GM23338 (cell line): ENCODE measurements around the gene OMA1. TPM values are rescaled to one million over a fixed set of nuclear protein-coding genes. Genes with fewer than 3 reads are reported as not detected.

Source experiments
- ATAC-seq: fragments of 200-7000 bp; cut with Tn5 transposase; 3 replicates; pipeline ENCODE4 v1.9.1; 2020
- DNase-seq: peaks from one replicate; pipeline ENCODE4 v3.0.0-alpha.2; 2015; ENCODE audit warnings: low spot score
- H2AFZ ChIP-seq: fragments of 200-600 bp; sonication (generic); 2 replicates; pipeline ENCODE4 v1.8.0; 2016; ENCODE audit warnings: antibody characterized with exemption, mild to moderate bottlenecking, moderate library complexity
- H3F3A ChIP-seq: fragments of 200-600 bp; sonication (generic); replicated peaks from 2 replicates; pipeline ENCODE4 v1.8.0; 2017; ENCODE audit warnings: antibody characterized with exemption, mixed run types, low read depth
- H3K27ac ChIP-seq: fragments of 200-600 bp; sonication (generic); 2 replicates; pipeline ENCODE4 v1.6.1; 2016; ENCODE audit warnings: low read depth
- H3K27me3 ChIP-seq: fragments of 200-600 bp; sonication (generic); 2 replicates; pipeline ENCODE4 v1.8.0; 2016; ENCODE audit warnings: mild to moderate bottlenecking, mixed run types, moderate library complexity; ENCODE audit not compliant: insufficient read depth
- H3K36me3 ChIP-seq: fragments of 200-600 bp; sonication (generic); 2 replicates; pipeline ENCODE4 v1.8.0; 2016; ENCODE audit warnings: mild to moderate bottlenecking; ENCODE audit not compliant: insufficient read depth
- H3K4me1 ChIP-seq: fragments of 200-600 bp; sonication (generic); 2 replicates; pipeline ENCODE4 v1.8.0; 2016; ENCODE audit warnings: mild to moderate bottlenecking, moderate library complexity; ENCODE audit not compliant: insufficient read depth
- H3K4me2 ChIP-seq: fragments of 200-600 bp; sonication (generic); 2 replicates; pipeline ENCODE4 v1.7.1; 2017; ENCODE audit warnings: mixed run types
- H3K4me3 ChIP-seq: fragments of 200-600 bp; sonication (generic); 2 replicates; pipeline ENCODE4 v1.6.1; 2016; ENCODE audit warnings: mixed run types
- H3K79me2 ChIP-seq: fragments of 200-600 bp; sonication (generic); replicated peaks from 2 replicates; pipeline ENCODE4 v1.8.0; 2017; ENCODE audit warnings: mild to moderate bottlenecking; ENCODE audit not compliant: insufficient read depth
- H3K9me2 ChIP-seq: fragments of 200-600 bp; sonication (generic); 2 replicates; pipeline ENCODE4 v1.8.0; 2017; ENCODE audit not compliant: insufficient read depth
- H4K20me1 ChIP-seq: fragments of 200-600 bp; sonication (generic); replicated peaks from 2 replicates; pipeline ENCODE4 v1.8.0; 2017; ENCODE audit warnings: mild to moderate bottlenecking; ENCODE audit not compliant: insufficient read depth
- H3K27ac Mint-ChIP-seq: 2 replicates; pipeline ENCODE4 v1.8.0; 2020; ENCODE audit warnings: inconsistent platforms, mild to moderate bottlenecking, moderate library complexity, mixed read lengths
- H3K27me3 Mint-ChIP-seq: 3 replicates; pipeline ENCODE4 v1.8.0; 2022; ENCODE audit warnings: low read depth, mild to moderate bottlenecking, moderate library complexity, mixed read lengths, inconsistent platforms; ENCODE audit not compliant: insufficient read depth, poor library complexity
- H3K36me3 Mint-ChIP-seq: 3 replicates; pipeline ENCODE4 v1.8.0; 2021; ENCODE audit warnings: low read depth, mild to moderate bottlenecking, inconsistent platforms, moderate library complexity, mixed read lengths
- H3K4me1 Mint-ChIP-seq: 3 replicates; pipeline ENCODE4 v1.8.0; 2020; ENCODE audit warnings: mild to moderate bottlenecking, inconsistent platforms, mixed read lengths
- H3K4me3 Mint-ChIP-seq: 3 replicates; pipeline ENCODE4 v1.8.0; 2021; ENCODE audit warnings: moderate library complexity, mild to moderate bottlenecking, inconsistent platforms, mixed read lengths
- H3K9me3 Mint-ChIP-seq: 3 replicates; pipeline ENCODE4 v1.8.0; 2020; ENCODE audit warnings: moderate library complexity, mild to moderate bottlenecking, inconsistent platforms, mixed read lengths
- CREB1 ChIP-seq: fragments of 250-450 bp; sonication (Bioruptor Pico); IDR thresholded peaks from 2 replicates; pipeline ENCODE4 v1.5.0; 2020; ENCODE audit warnings: low read depth, mild to moderate bottlenecking, moderate library complexity
- CTCF ChIP-seq, 2 experiments: fragments of 200-600 bp in 1 of 2; sonication (generic) in 1 of 2; conservative IDR thresholded peaks; 2 replicates each; pipeline versions ENCODE4 v1.5.1 to v1.6.1; 2016 to 2017; ENCODE audit warnings: antibody characterized with exemption in 2 of 2, low read depth in 2 of 2, mild to moderate bottlenecking in 2 of 2, moderate library complexity in 1 of 2
- EZH2 ChIP-seq: fragments of 200-600 bp; sonication (generic); IDR thresholded peaks from one replicate; pipeline ENCODE4 v1.8.0; 2017; ENCODE audit warnings: antibody characterized with exemption, mild to moderate bottlenecking, low read depth; ENCODE audit not compliant: unreplicated experiment
- EZH2phosphoT487 ChIP-seq: fragments of 200-600 bp; sonication (generic); IDR thresholded peaks from one replicate; pipeline ENCODE4 v1.8.1; 2018; ENCODE audit warnings: antibody characterized with exemption; ENCODE audit not compliant: unreplicated experiment
- JUNB ChIP-seq: IDR thresholded peaks from one replicate; pipeline ENCODE4 v1.6.1; 2016; ENCODE audit warnings: antibody characterized with exemption; ENCODE audit not compliant: unreplicated experiment
- NANOG ChIP-seq: IDR thresholded peaks from 2 replicates; pipeline ENCODE4 v1.6.1; 2016; ENCODE audit warnings: antibody characterized with exemption, borderline replicate concordance
- POLR2AphosphoS5 ChIP-seq: IDR thresholded peaks from 2 replicates; pipeline ENCODE4 v1.6.1; 2016; ENCODE audit warnings: antibody characterized with exemption, low read depth
- REST ChIP-seq: IDR thresholded peaks from one replicate; pipeline ENCODE4 v1.6.1; 2018; ENCODE audit warnings: antibody characterized with exemption; ENCODE audit not compliant: unreplicated experiment
- STAT1 ChIP-seq: IDR thresholded peaks from one replicate; pipeline ENCODE4 v1.6.1; 2016; ENCODE audit warnings: antibody characterized with exemption; ENCODE audit not compliant: unreplicated experiment
- ZNF114 ChIP-seq: fragments of 250-450 bp; sonication (Bioruptor Pico); IDR thresholded peaks from 2 replicates; pipeline ENCODE4 v1.5.0; 2020; ENCODE audit warnings: mild to moderate bottlenecking, moderate library complexity
- ZNF331 ChIP-seq: fragments of 250-450 bp; sonication (Bioruptor Pico); IDR thresholded peaks from 2 replicates; pipeline ENCODE4 v1.5.0; 2020; ENCODE audit warnings: low read depth, mild to moderate bottlenecking, moderate library complexity
- polyA plus RNA-seq: library from polyadenylated mRNA; unstranded; fragments of >200 nt; fragmentation: Nextera tagmentation; extraction: Ambion mirVana; gene quantifications from 2 replicates; pipeline ENCODE4 v1.2.1, GENCODE V29; 2016
- total RNA-seq: library from RNA; depleted of rRNA; stranded (reverse); fragments of >200 nt; shearing (Covaris generic); gene quantifications from 2 replicates; pipeline ENCODE4 v1.2.3, GENCODE V29; 2014
- TF ChIP-seq, protein P1 (sequence below): fragments of 250-450 bp; sonication (Bioruptor Pico); IDR thresholded peaks from 2 replicates; pipeline ENCODE4 v1.5.0; 2020; ENCODE audit warnings: mild to moderate bottlenecking, moderate library complexity
- TF ChIP-seq, protein P2 (sequence below): IDR thresholded peaks from 2 replicates; pipeline ENCODE4 v1.6.1; 2016; ENCODE audit warnings: antibody characterized with exemption

OMA1 gene
- total and polyA plus RNA-seq, 2 experiments from 2014 or later, result 21.3 to 33.1 TPM

GRCh38 chr1:58583496-58583895 is 37.0 kb upstream of the OMA1 start:
- H3K4me1 ChIP-seq, result no peaks in the 10 kb centered on the region
- no peak overlapping the region for H2AFZ ChIP-seq
- Mint-ChIP-seq H3K4me1 (no peaks in the 10 kb centered on the region), H3K4me3 (no peak overlapping the region), H3K27me3 (peaks cover 13% of the 10 kb centered on the region), H3K36me3 (no peaks in the 10 kb centered on the region), H3K9me3 (no peaks in the 10 kb centered on the region), H3K27ac (no peak overlapping the region)
- H4K20me1 ChIP-seq, result no peaks in the 10 kb centered on the region
- H3F3A ChIP-seq, result no peaks in the 10 kb centered on the region
- ATAC-seq (no peak), DNase-seq (no peak)
- TF ChIP-seq POLR2AphosphoS5 (no peak), JUNB (no peak), EZH2phosphoT487 (no peak), EZH2 (no peak), ZNF331 (no peak), REST (no peak), NANOG (no peak), ZNF114 (no peak), STAT1 (no peak), CREB1 (no peak), CTCF (conservative IDR thresholded peaks at IDR 0.05; ENCODE audit: low read depth in 2 of 2) (no peak)
- TF ChIP-seq, protein P1, sequence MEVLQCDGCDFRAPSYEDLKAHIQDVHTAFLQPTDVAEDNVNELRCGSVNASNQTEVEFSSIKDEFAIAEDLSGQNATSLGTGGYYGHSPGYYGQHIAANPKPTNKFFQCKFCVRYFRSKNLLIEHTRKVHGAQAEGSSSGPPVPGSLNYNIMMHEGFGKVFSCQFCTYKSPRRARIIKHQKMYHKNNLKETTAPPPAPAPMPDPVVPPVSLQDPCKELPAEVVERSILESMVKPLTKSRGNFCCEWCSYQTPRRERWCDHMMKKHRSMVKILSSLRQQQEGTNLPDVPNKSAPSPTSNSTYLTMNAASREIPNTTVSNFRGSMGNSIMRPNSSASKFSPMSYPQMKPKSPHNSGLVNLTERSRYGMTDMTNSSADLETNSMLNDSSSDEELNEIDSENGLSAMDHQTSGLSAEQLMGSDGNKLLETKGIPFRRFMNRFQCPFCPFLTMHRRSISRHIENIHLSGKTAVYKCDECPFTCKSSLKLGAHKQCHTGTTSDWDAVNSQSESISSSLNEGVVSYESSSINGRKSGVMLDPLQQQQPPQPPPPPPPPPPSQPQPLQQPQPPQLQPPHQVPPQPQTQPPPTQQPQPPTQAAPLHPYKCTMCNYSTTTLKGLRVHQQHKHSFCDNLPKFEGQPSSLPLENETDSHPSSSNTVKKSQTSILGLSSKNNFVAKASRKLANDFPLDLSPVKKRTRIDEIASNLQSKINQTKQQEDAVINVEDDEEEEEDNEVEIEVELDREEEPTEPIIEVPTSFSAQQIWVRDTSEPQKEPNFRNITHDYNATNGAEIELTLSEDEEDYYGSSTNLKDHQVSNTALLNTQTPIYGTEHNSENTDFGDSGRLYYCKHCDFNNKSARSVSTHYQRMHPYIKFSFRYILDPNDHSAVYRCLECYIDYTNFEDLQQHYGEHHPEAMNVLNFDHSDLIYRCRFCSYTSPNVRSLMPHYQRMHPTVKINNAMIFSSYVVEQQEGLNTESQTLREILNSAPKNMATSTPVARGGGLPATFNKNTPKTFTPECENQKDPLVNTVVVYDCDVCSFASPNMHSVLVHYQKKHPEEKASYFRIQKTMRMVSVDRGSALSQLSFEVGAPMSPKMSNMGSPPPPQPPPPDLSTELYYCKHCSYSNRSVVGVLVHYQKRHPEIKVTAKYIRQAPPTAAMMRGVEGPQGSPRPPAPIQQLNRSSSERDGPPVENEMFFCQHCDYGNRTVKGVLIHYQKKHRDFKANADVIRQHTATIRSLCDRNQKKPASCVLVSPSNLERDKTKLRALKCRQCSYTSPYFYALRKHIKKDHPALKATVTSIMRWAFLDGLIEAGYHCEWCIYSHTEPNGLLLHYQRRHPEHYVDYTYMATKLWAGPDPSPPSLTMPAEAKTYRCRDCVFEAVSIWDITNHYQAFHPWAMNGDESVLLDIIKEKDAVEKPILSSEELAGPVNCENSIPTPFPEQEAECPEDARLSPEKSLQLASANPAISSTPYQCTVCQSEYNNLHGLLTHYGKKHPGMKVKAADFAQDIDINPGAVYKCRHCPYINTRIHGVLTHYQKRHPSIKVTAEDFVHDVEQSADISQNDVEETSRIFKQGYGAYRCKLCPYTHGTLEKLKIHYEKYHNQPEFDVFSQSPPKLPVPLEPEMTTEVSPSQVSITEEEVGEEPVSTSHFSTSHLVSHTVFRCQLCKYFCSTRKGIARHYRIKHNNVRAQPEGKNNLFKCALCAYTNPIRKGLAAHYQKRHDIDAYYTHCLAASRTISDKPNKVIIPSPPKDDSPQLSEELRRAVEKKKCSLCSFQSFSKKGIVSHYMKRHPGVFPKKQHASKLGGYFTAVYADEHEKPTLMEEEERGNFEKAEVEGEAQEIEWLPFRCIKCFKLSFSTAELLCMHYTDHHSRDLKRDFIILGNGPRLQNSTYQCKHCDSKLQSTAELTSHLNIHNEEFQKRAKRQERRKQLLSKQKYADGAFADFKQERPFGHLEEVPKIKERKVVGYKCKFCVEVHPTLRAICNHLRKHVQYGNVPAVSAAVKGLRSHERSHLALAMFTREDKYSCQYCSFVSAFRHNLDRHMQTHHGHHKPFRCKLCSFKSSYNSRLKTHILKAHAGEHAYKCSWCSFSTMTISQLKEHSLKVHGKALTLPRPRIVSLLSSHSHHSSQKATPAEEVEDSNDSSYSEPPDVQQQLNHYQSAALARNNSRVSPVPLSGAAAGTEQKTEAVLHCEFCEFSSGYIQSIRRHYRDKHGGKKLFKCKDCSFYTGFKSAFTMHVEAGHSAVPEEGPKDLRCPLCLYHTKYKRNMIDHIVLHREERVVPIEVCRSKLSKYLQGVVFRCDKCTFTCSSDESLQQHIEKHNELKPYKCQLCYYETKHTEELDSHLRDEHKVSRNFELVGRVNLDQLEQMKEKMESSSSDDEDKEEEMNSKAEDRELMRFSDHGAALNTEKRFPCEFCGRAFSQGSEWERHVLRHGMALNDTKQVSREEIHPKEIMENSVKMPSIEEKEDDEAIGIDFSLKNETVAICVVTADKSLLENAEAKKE (CRISPR knock-in tag), result no peak
- TF ChIP-seq, protein P2, sequence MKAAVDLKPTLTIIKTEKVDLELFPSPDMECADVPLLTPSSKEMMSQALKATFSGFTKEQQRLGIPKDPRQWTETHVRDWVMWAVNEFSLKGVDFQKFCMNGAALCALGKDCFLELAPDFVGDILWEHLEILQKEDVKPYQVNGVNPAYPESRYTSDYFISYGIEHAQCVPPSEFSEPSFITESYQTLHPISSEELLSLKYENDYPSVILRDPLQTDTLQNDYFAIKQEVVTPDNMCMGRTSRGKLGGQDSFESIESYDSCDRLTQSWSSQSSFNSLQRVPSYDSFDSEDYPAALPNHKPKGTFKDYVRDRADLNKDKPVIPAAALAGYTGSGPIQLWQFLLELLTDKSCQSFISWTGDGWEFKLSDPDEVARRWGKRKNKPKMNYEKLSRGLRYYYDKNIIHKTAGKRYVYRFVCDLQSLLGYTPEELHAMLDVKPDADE, result no peak
- no peak overlapping the region for H3K4me3 ChIP-seq
- peaks cover 15% of the 10 kb centered on the region for H3K27me3 ChIP-seq
- H3K36me3 ChIP-seq, result no peaks in the 10 kb centered on the region
- H3K9me2 ChIP-seq, result no peaks in the 10 kb centered on the region
- H3K27ac ChIP-seq, result no peak overlapping the region
- no peaks in the 10 kb centered on the region for H3K79me2 ChIP-seq
- H3K4me2 ChIP-seq, result no peak overlapping the region
